ENCODE data around the gene CSNK1G1. TPM values are rescaled to one million over a fixed set of nuclear protein-coding genes. Genes with fewer than 3 reads are reported as not detected.

CSNK1G1 gene
- total and polyA plus RNA-seq, 7 donors = 3.0 to 24.3 (median 7.8) TPM

DNA sequence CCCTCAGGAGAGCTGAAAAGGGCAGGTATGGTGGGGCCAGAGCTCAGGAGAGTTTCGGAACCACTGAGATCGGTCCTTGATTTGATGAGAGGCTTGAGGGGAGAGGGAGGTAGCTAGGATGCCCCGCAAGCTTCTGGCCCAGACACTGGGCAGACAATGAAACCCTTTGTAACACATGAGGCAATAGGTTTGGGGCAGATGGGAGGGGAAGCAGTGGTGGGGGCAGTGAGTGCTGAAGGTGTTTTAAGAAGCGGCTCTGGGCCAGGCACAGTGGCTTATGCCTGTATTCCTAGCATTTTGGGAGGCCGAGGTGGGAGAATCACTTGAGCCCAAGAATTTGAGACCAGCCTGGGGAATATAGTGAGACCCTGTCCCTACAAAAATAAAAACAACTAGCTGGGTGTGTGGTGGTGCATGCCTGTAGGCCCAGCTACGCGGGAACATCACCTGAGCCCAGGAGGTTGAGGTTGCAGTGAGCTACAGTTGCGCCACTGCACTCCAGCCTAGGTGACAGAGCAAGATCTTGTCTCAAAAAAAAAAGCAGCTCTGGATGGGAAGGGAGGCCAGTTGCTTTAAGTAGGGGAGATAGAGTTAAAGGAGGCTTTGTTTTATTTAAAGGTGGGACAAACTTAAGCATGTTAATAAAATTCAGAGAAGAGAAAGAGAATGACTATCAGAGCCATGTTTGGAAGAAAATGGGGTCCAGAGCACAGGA, 214.0 kb downstream of the CSNK1G1 start:
- peak; percentile 52 for DNase-seq
- intact Hi-C loops (cut with DNase I) = no loop called here
- H3K36me3 ChIP-seq = peaks cover 6 to 68% (median 23%) of the 10 kb centered on the region in 4 donors
- no peak overlapping the region for H3K27ac ChIP-seq
- TF ChIP-seq, protein P1, sequence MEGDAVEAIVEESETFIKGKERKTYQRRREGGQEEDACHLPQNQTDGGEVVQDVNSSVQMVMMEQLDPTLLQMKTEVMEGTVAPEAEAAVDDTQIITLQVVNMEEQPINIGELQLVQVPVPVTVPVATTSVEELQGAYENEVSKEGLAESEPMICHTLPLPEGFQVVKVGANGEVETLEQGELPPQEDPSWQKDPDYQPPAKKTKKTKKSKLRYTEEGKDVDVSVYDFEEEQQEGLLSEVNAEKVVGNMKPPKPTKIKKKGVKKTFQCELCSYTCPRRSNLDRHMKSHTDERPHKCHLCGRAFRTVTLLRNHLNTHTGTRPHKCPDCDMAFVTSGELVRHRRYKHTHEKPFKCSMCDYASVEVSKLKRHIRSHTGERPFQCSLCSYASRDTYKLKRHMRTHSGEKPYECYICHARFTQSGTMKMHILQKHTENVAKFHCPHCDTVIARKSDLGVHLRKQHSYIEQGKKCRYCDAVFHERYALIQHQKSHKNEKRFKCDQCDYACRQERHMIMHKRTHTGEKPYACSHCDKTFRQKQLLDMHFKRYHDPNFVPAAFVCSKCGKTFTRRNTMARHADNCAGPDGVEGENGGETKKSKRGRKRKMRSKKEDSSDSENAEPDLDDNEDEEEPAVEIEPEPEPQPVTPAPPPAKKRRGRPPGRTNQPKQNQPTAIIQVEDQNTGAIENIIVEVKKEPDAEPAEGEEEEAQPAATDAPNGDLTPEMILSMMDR (IDR thresholded peaks at IDR 0.05) = no peak
- TF ChIP-seq EP300 (IDR thresholded peaks at IDR 0.05) (no peak), POLR2A (IDR thresholded peaks at IDR 0.05) (no peak), POLR2AphosphoS5 (IDR thresholded peaks at IDR 0.05) (no peak)
- no peaks in the 10 kb centered on the region for H3K27me3 ChIP-seq
- 95 to 96% methylated on average over 8 of the region's 8 CpGs for WGBS, 2 donors
- no peak overlapping the region for H3K4me3 ChIP-seq
- no peaks in the 10 kb centered on the region for H3K4me1 ChIP-seq
- no peaks in the 10 kb centered on the region for H3K9me3 ChIP-seq

DNA sequence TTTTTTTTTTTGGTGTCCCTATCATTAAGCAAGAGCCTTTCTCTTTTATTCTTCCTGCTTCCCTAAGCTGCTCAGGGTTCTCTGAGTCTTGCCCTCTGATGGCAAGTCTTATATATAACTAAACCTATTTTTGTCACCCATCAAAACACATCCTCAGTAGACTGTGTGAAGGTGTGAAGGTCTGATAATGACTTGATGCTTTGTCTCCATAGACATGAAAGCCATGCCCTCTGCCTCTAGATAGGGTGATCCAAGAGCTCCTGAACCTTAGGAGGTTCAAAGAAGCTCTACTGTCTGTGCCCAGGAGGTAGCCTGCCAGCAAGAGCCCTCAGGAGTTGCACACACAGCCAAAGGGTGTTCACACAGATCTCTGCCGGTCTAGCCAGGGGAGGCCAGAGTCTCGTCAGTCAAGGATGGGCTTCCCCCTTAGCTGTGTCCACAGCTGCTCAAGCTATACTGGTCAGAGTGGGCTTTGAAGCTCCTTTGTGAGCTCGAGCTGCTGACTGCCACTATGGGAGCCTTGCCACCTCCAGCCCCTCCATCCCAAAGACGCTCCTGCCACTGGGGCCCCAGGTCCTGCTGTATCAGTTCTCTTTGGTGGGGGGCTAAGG, 217.5 kb downstream of the CSNK1G1 start:
- intact Hi-C loops (cut with DNase I) = no loop called here
- DNase-seq = peak; percentile 57
- no peak for TF ChIP-seq EP300 (IDR thresholded peaks at IDR 0.05)
- TF ChIP-seq, protein P1 (IDR thresholded peaks at IDR 0.05) = no peak
- no peak for TF ChIP-seq POLR2AphosphoS5 (IDR thresholded peaks at IDR 0.05)
- TF ChIP-seq POLR2A (IDR thresholded peaks at IDR 0.05) = no peak

DNA sequence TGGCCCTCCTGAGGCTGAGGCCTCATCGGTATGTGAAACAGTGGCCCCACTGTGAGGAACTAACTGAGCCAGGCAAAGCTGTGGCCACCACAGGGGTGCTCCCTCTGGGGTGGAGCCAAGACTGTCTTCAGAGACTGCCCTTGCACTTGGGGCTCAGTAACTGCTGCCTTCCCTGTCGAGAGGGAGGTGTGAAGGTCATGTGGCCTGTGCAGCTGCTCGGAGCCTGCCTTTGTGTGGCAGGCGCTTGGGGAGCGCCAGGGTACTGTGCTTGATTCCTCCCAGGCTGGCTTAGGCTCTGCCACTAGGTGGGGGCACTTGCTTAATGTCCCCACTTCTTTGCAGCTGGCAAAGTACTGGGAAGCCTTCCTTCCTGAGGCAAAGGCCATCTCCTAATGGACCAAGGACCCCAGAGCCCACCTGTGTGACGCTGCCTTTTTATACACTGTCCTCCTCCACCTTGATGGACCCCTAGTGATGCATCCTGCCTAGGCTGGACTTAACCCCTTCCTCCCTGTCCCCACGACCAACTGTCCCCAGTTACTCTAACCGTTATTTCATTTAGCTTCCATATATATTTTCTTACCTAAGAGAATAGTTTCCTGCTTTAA, 218.6 kb downstream of the CSNK1G1 start:
- Histone ChIP-seq H3K4me1 (peaks cover 0 to 15% (median 7%) of the 10 kb centered on the region in 4 donors), H3K27ac (no peak overlapping the region), H3K36me3 (peaks cover 35 to 84% (median 51%) of the 10 kb centered on the region in 4 donors), H3K4me3 (no peak overlapping the region), H3K27me3 (no peaks in the 10 kb centered on the region), H3K9me3 (no peaks in the 10 kb centered on the region)
- DNase-seq = peak; percentile 55
- 74 to 76% methylated on average over 8 of the region's 8 CpGs for whole genome bisulfite sequencing, 2 donors
- no peak for TF ChIP-seq EP300 (IDR thresholded peaks at IDR 0.05)
- TF ChIP-seq, protein P1 (IDR thresholded peaks at IDR 0.05) = no peak
- no peak for TF ChIP-seq POLR2AphosphoS5 (IDR thresholded peaks at IDR 0.05)
- no peak for TF ChIP-seq POLR2A (IDR thresholded peaks at IDR 0.05)
- intact Hi-C loops (cut with DNase I) = no loop called here

More for the DNA sequence above, 217.5 kb downstream of the CSNK1G1 start:
- no peak overlapping the region for H3K4me3 ChIP-seq
- peaks cover 0 to 13% (median 7%) of the 10 kb centered on the region in 4 donors for H3K4me1 ChIP-seq
- no peaks in the 10 kb centered on the region for H3K9me3 ChIP-seq
- H3K27me3 ChIP-seq = no peaks in the 10 kb centered on the region
- 94 to 95% methylated on average over 4 of the region's 4 CpGs for WGBS, 2 donors
- peaks cover 27 to 80% (median 46%) of the 10 kb centered on the region in 4 donors for H3K36me3 ChIP-seq
- no peak overlapping the region for H3K27ac ChIP-seq

DNA sequence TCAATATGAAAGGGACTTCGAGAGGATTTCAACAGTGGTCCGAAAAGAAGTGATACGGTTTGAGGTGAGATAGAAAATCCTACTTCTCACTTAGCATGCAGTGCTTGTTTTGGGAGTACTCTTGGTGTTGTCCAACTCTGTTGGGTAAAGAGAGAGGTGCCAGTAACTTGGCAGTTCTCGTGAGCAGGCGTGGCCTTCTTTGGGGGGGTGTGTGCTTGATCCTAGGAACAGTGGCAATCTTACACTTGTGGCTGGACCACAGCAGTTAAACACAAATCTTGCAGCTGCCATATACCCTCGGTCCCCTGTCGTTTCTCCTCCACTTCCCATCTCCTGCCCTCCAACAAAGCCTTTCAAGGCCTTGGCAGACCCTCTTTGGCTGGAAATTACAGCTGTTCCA, 219.6 kb downstream of the CSNK1G1 start:
- DNase-seq = no peak
- Histone ChIP-seq H3K36me3 (peaks cover 43 to 85% (median 61%) of the 10 kb centered on the region in 4 donors), H3K9me3 (no peaks in the 10 kb centered on the region), H3K4me3 (no peak overlapping the region), H3K4me1 (peaks cover 0 to 15% (median 7%) of the 10 kb centered on the region in 4 donors), H3K27me3 (no peaks in the 10 kb centered on the region), H3K27ac (no peak overlapping the region)
- TF ChIP-seq POLR2AphosphoS5 (IDR thresholded peaks at IDR 0.05) = no peak
- WGBS, 2 donors = 92 to 96% methylated on average over 7 of the region's 7 CpGs
- intact Hi-C loops (cut with DNase I) = no loop called here

DNA sequence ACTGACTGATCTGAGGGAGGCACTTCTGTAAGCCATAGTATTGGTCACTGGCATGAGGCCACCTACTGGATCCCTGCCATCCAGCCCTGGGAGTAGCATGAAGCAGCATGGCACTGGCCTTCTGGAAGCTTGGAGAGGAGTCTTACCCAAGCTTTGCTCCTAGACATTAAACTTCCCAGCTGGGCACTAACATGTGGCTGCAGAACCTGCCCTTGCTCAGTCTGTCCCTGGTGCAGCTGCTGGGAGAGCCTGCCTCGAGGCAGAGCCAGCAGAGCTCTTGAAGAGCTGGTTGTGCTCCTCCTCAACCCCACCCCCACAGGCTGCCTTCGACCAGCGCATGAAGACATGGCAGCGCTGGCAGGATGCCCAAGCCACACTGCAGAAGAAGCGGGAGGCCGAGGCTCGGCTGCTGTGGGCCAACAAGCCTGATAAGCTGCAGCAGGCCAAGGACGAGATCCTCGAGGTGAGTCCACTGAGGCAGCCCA, 221.6 kb downstream of the CSNK1G1 start:
- H3K27ac ChIP-seq = peak overlapping the region in 1 of 4 donors; percentile 3

More for the DNA sequence above, 221.6 kb downstream of the CSNK1G1 start:
- peak; percentile 82 for DNase-seq
- intact Hi-C loops (cut with DNase I) = no loop called here
- TF ChIP-seq, protein P1 (IDR thresholded peaks at IDR 0.05) = no peak
- TF ChIP-seq EP300 (IDR thresholded peaks at IDR 0.05) = no peak
- TF ChIP-seq POLR2A (IDR thresholded peaks at IDR 0.05) = no peak
- TF ChIP-seq POLR2AphosphoS5 (IDR thresholded peaks at IDR 0.05) = no peak
- 89 to 90% methylated on average over 9 of the region's 9 CpGs for WGBS, 2 donors
- peaks cover 58 to 96% (median 80%) of the 10 kb centered on the region in 4 donors for H3K36me3 ChIP-seq
- no peaks in the 10 kb centered on the region for H3K9me3 ChIP-seq
- H3K4me3 ChIP-seq = no peak overlapping the region
- no peaks in the 10 kb centered on the region for H3K27me3 ChIP-seq
- H3K4me1 ChIP-seq = peaks cover 0 to 15% (median 7%) of the 10 kb centered on the region in 4 donors
